Parathyroid adenoma (tissue), 2 donors: ENCODE results near the gene CNN2.
A peak's percentile ranks its signal among the peaks of the same experiment; 100 is the strongest.

Experiments
- H2AFZ ChIP-seq: fragments of 300-600 bp; sonication (generic); one replicate; pipeline ENCODE4 v1.7.0; 2017; ENCODE audit warnings: antibody characterized with exemption, mild to moderate bottlenecking
- H3K27ac ChIP-seq: fragments of 300-600 bp; sonication (generic); one replicate; pipeline ENCODE4 v1.7.0; 2017
- H3K27me3 ChIP-seq: fragments of 300-600 bp; sonication (generic); one replicate; pipeline ENCODE4 v1.7.0; 2017; ENCODE audit warnings: low read length; ENCODE audit not compliant: control insufficient read depth, insufficient read depth
- H3K36me3 ChIP-seq: fragments of 300-600 bp; sonication (generic); one replicate; pipeline ENCODE4 v1.7.0; 2017; ENCODE audit warnings: low read length; ENCODE audit not compliant: control insufficient read depth, insufficient read depth
- H3K4me1 ChIP-seq: fragments of 300-600 bp; sonication (generic); one replicate; pipeline ENCODE4 v1.7.0; 2017; ENCODE audit warnings: control low read depth
- H3K4me2 ChIP-seq: fragments of 300-600 bp; sonication (generic); one replicate; pipeline ENCODE4 v1.7.0; 2017; ENCODE audit warnings: low read length
- H3K4me3 ChIP-seq: fragments of 300-600 bp; sonication (generic); one replicate; pipeline ENCODE4 v1.7.0; 2017; ENCODE audit warnings: low read depth, low read length
- H3K79me2 ChIP-seq: fragments of 300-600 bp; sonication (generic); one replicate; pipeline ENCODE4 v1.7.0; 2017; ENCODE audit warnings: control low read depth
- H3K9ac ChIP-seq: fragments of 300-600 bp; sonication (generic); one replicate; pipeline ENCODE4 v1.7.0; 2017; ENCODE audit warnings: mild to moderate bottlenecking
- H3K9me3 ChIP-seq: fragments of 300-600 bp; sonication (generic); one replicate; pipeline ENCODE4 v1.7.0; 2017; ENCODE audit warnings: low read length; ENCODE audit not compliant: control insufficient read depth
- TF ChIP-seq, protein P1 (sequence below): fragments of 300-600 bp; sonication (generic); IDR thresholded peaks from one replicate; pipeline ENCODE4 v1.7.0; 2017; ENCODE audit warnings: antibody characterized with exemption, mild to moderate bottlenecking
- donor health status: primary hyperparathyroidism.

Gene CNN2

DNA sequence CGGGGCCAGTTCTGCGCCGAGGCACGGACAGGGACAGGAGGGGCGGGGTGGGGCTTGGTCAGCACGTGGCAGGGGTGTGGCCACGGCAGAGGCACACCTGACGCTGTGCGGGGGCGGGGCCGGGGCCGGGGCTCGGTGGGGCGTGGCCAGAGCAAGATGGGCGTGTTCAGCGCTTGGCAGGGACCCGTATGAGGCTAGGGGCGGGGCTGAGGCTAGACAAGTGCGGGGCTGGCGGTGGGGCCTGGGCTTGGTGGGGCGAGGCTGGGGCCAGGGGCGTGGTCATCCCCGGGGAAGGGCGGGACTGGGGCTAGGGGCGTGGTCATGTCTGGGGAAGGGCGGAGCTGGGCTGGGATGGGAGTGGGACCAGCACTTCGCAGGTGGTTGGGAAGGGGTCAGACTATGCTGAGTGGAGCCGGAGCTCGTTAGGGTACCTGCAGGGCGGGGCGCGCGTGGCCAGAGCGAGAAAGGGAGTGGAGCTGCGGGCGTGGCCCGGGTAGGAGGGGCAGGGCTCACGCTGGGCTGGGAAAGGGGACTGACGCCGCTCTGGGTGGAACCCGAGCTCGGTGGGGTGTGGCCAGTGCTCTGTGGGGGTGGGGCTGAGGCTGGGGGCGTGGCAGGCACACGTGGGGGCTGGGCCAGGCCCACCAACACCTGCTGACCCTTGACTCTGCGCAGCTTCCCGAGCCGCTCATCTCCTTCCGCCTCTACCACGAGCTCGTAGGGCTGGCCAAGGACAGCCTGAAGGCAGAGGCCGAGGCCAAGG, 55.9 kb downstream of the CNN2 start:
- Histone ChIP-seq H3K9me3 (no peaks in the 10 kb centered on the region), H3K4me1 (no peaks in the 10 kb centered on the region), H3K79me2 (no peaks in the 10 kb centered on the region), H3K36me3 (no peaks in the 10 kb centered on the region), H3K27ac (no peak overlapping the region), H3K4me3 (peak overlapping the region; percentile 58), H3K4me2 (peak overlapping the region; percentile 64), H3K9ac (no peak overlapping the region), H2AFZ (no peak overlapping the region), H3K27me3 (no peaks in the 10 kb centered on the region)
- TF ChIP-seq, protein P1, sequence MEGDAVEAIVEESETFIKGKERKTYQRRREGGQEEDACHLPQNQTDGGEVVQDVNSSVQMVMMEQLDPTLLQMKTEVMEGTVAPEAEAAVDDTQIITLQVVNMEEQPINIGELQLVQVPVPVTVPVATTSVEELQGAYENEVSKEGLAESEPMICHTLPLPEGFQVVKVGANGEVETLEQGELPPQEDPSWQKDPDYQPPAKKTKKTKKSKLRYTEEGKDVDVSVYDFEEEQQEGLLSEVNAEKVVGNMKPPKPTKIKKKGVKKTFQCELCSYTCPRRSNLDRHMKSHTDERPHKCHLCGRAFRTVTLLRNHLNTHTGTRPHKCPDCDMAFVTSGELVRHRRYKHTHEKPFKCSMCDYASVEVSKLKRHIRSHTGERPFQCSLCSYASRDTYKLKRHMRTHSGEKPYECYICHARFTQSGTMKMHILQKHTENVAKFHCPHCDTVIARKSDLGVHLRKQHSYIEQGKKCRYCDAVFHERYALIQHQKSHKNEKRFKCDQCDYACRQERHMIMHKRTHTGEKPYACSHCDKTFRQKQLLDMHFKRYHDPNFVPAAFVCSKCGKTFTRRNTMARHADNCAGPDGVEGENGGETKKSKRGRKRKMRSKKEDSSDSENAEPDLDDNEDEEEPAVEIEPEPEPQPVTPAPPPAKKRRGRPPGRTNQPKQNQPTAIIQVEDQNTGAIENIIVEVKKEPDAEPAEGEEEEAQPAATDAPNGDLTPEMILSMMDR: no peak

DNA sequence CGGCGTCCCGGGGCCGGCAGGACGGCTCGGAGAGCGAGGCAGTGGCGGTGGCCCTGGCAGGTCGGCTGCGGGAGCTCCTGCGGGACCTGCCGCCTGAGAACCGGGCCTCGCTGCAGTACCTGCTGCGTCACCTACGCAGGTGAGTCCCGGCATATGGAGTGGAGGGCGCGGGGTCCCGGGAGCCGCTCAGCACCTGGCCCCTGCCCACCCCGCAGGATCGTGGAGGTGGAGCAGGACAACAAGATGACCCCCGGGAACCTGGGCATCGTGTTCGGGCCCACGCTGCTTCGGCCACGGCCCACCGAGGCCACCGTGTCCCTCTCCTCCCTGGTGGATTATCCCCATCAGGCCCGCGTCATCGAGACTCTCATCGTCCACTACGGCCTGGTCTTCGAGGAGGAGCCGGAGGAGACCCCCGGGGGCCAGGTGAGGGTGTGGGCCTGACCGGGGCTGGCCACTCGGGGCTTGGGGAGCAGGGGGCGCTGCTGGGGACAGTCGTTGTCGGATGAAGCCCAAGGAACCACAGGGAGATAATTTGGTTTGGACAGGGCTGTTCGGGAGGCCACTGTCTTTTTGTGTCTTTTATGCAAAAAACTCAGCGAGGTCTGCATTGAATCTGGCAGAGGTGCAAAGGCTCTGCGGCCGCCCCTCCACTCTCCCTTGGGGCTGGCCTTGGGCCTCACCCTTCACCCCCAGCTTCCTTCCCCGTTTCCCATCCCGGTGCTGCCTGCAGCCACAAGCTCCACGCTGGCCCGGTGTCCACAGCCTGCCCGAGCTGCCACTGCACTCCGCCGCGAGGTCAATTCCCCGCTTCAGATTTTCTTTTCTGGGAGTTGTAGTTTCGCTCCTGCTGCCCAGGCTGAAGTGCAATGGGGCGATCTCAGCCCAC, 56.8 kb downstream of the CNN2 start:
- H3K9me3 ChIP-seq: no peaks in the 10 kb centered on the region
- H3K4me2 ChIP-seq: peak overlapping the region; percentile 64
- H3K4me1 ChIP-seq: no peaks in the 10 kb centered on the region
- H3K27me3 ChIP-seq: no peaks in the 10 kb centered on the region
- H3K27ac ChIP-seq: no peak overlapping the region
- H3K9ac ChIP-seq: no peak overlapping the region
- H3K36me3 ChIP-seq: no peaks in the 10 kb centered on the region
- peak overlapping the region; percentile 58 for H3K4me3 ChIP-seq
- TF ChIP-seq, protein P1: no peak
- H2AFZ ChIP-seq: no peak overlapping the region
- no peaks in the 10 kb centered on the region for H3K79me2 ChIP-seq

DNA sequence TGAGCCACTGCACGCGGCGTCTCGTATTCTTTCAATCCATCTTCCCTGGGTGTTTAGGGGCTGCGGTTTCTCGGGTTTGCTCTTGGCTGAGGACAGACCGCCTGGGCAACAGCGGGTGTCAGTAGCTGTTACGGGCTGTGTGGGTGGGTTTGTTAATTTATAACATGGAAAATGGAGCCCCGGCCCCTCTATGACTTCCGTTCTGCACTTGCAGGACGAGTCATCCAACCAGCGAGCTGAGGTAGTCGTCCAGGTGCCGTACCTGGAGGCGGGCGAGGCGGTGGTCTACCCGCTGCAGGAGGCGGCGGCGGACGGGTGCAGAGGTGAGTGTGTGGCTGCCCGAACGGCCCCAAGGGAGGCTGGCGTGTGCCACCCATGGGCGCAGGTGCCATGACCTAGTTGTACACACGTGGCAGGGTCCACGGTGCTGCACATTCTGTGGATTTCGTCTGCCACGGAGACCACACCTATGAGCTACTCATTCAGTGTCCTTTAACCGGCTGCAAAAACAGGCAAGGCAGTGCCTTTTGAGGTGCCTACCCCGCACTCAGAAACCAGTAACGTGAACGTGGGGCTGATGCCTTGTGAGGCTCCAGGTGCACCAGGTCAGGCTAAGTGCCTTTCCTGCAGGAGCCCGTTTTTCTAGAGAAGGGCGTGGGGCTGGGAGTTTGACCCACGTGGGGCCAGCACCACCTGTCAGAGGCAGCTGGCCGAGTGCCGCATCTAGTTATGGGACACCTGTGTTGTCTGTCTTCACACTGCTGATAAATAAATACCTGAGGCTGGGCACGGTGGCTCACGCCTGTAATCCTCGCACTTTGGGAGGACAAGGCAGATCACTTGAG, 57.8 kb downstream of the CNN2 start:
- no peaks in the 10 kb centered on the region for H3K27me3 ChIP-seq
- H3K4me3 ChIP-seq: no peak overlapping the region
- H3K27ac ChIP-seq: no peak overlapping the region
- H3K4me2 ChIP-seq: no peak overlapping the region
- H3K79me2 ChIP-seq: no peaks in the 10 kb centered on the region
- H3K9me3 ChIP-seq: no peaks in the 10 kb centered on the region
- no peak overlapping the region for H3K9ac ChIP-seq
- TF ChIP-seq, protein P1: no peak
- H3K36me3 ChIP-seq: no peaks in the 10 kb centered on the region
- no peak overlapping the region for H2AFZ ChIP-seq
- no peaks in the 10 kb centered on the region for H3K4me1 ChIP-seq

DNA sequence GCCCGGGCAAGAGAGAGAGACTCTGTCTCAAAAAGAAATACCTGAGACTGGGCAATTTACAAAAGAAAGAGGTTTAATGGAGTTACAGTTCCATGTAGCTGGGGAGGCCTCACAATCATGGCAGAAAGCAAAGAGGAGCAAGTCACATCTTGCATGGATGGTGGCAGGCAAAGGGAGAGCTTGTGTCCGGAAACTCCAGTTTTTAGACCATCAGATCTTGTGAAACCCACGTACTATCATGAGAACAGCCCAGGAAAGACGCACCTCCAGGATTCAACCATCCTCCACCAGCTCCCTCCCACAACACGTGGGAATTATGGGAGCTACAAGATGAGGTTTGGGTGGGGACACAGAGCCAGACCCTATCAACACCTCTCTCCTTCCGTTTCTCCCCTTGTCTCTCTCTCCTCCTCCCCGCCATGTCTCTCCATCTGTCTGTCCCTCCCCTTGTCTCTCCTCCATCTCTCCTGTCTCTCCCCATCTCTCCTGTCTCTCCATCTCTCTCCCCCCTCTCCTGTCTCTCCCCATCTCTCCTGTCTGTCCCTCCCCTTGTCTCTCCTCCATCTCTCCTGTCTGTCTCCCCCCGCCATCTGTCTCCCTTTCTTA, 58.7 kb downstream of the CNN2 start:
- H3K4me3 ChIP-seq: no peak overlapping the region
- H3K79me2 ChIP-seq: no peaks in the 10 kb centered on the region
- H3K36me3 ChIP-seq: no peaks in the 10 kb centered on the region
- no peaks in the 10 kb centered on the region for H3K27me3 ChIP-seq
- no peaks in the 10 kb centered on the region for H3K9me3 ChIP-seq
- TF ChIP-seq, protein P1: no peak
- no peak overlapping the region for H2AFZ ChIP-seq
- no peaks in the 10 kb centered on the region for H3K4me1 ChIP-seq
- no peak overlapping the region for H3K9ac ChIP-seq
- no peak overlapping the region for H3K27ac ChIP-seq
- H3K4me2 ChIP-seq: no peak overlapping the region
